HepG2 (cell line): Measurements from ENCODE around the gene NDUFS2.

Source experiments
- ATF2 ChIP-seq: sonication (generic); formaldehyde crosslinking; IDR thresholded peaks from 2 replicates; pipeline ENCODE4 v1.4.0; 2020; ENCODE audit warnings: missing genetic modification reagents
- HNF4G ChIP-seq, 2 experiments: sonication (generic) in 1 of 2; formaldehyde crosslinking in 1 of 2; IDR thresholded peaks; 2 replicates each; pipeline versions ENCODE4 v1.4.0 to v1.6.1; 2011 to 2020; ENCODE audit warnings: borderline replicate concordance in 2 of 2, low read depth in 2 of 2, mild to moderate bottlenecking in 2 of 2, low read length in 1 of 2, missing genetic modification reagents in 1 of 2, moderate library complexity in 1 of 2
- JUNB ChIP-seq: sonication (generic); formaldehyde crosslinking; IDR thresholded peaks from 2 replicates; pipeline ENCODE4 v1.8.0; 2022; ENCODE audit warnings: missing genetic modification reagents, mild to moderate bottlenecking, borderline replicate concordance
- POLR2AphosphoS5 ChIP-seq: IDR thresholded peaks from 2 replicates; pipeline ENCODE4 v1.6.1; 2012; ENCODE audit warnings: low read depth, low read length
- TBL1XR1 ChIP-seq: fragments of 150-350 bp; IDR thresholded peaks from 2 replicates; pipeline ENCODE4 v1.6.1; 2014; ENCODE audit warnings: borderline replicate concordance, low read length; ENCODE audit not compliant: partially characterized antibody
- TCF12 ChIP-seq, 2 experiments: fragments of 450-650 bp in 1 of 2; sonication (generic) in 1 of 2; formaldehyde crosslinking in 1 of 2; IDR thresholded peaks; 2 replicates each; pipeline versions ENCODE4 v1.6.1 to v1.8.0; 2017 to 2022; ENCODE audit warnings: antibody characterized with exemption in 1 of 2, mild to moderate bottlenecking in 1 of 2, missing genetic modification reagents in 1 of 2, moderate library complexity in 1 of 2
- ZNF776 ChIP-seq: sonication (generic); formaldehyde crosslinking; IDR thresholded peaks from 2 replicates; pipeline ENCODE4 v1.4.0; 2020; ENCODE audit warnings: mild to moderate bottlenecking, missing genetic modification reagents

- no peak for TF ChIP-seq JUNB (CRISPR knock-in tag)
- no peak for TF ChIP-seq ATF2 (CRISPR knock-in tag)
- no peak for TF ChIP-seq POLR2AphosphoS5
- TF ChIP-seq HNF4G (IDR thresholded peaks at IDR 0.05; ENCODE audit: borderline replicate concordance, low read depth, low read length) = no peak
- no peak for TF ChIP-seq HNF4G (CRISPR knock-in tag; IDR thresholded peaks at IDR 0.05; ENCODE audit: borderline replicate concordance, low read depth)
- TF ChIP-seq TCF12 (IDR thresholded peaks at IDR 0.05) = no peak
- no peak for TF ChIP-seq TCF12 (CRISPR knock-in tag; IDR thresholded peaks at IDR 0.05)
- TF ChIP-seq TBL1XR1 = no peak
- TF ChIP-seq ZNF776 = no peak
Measured at GRCh38 chr1:161185282-161185682, 16.9 kb upstream of the NDUFS2 start.
